ENCODE data around the gene SLC1A4. TPM values are rescaled to one million over a fixed set of nuclear protein-coding genes. Genes with fewer than 3 reads are reported as not detected.

Gene SLC1A4
- total RNA-seq, 4 donors from 2014 or later: 5.9 to 18.7 (median 9.1) TPM

GRCh38 chr2:65050931-65051330 is 61.7 kb downstream of the SLC1A4 start:
- in situ Hi-C loops (cut with MboI; ENCODE audit: low pct_ligation_motif_present in 1 of 4, low pct_unique_long_range_greater_than_20kb in 1 of 4, low sequenced_read_pairs in 3 of 4) (loop anchor here in 3 of 4 donors (25.0 kb wide), 2 partner anchors 136 to 511 kb away; no protein-coding TSS in a partner anchor), intact Hi-C loops (cut with DNase I; ENCODE audit: low total_unique reads) (loop anchor here (10.0 kb wide), 1 partner anchor 56 kb away; no protein-coding TSS in a partner anchor)
- Histone ChIP-seq H3K27me3 (no peaks in the 10 kb centered on the region), H3K4me1 (peaks cover 0 to 17% (median 9%) of the 10 kb centered on the region in 4 donors), H3K36me3 (no peaks in the 10 kb centered on the region), H3K27ac (no peak overlapping the region), H3K9me3 (no peaks in the 10 kb centered on the region), H3K4me3 (no peak overlapping the region)
- WGBS, 2 donors (ENCODE audit: low coverage in 1 of 2): 83 to 94% methylated on average over 2 to 3 of the region's 3 CpGs
- no peak for DNase-seq
- TF ChIP-seq POLR2AphosphoS5 (IDR thresholded peaks at IDR 0.05) (no peak), EP300 (IDR thresholded peaks at IDR 0.05; ENCODE audit: low read depth) (no peak), CTCF (IDR thresholded peaks at IDR 0.05) (no peak), POLR2A (IDR thresholded peaks at IDR 0.05) (no peak)

- peak overlapping the region in 2 of 4 donors; percentile 14 to 56 for H3K27ac ChIP-seq
- in situ Hi-C loops (cut with MboI; ENCODE audit: low pct_ligation_motif_present in 1 of 4, low pct_unique_long_range_greater_than_20kb in 1 of 4, low sequenced_read_pairs in 3 of 4) (loop anchor here in 3 of 4 donors (25.0 kb wide), 2 partner anchors 134 to 509 kb away; no protein-coding TSS in a partner anchor), intact Hi-C loops (cut with DNase I; ENCODE audit: low total_unique reads) (loop anchor here (10.0 kb wide), 1 partner anchor 58 kb away; no protein-coding TSS in a partner anchor)
- H3K4me1 ChIP-seq: peaks cover 6 to 29% (median 23%) of the 10 kb centered on the region in 4 donors
- H3K36me3 ChIP-seq: no peaks in the 10 kb centered on the region
- H3K4me3 ChIP-seq: no peak overlapping the region
- no peaks in the 10 kb centered on the region for H3K9me3 ChIP-seq
- 38% methylated on average over 1 of the region's 1 CpG; no CpG with 5 or more reads in 1 of the 2 donors for WGBS, 2 donors (ENCODE audit: low coverage in 1 of 2)
- no peaks in the 10 kb centered on the region for H3K27me3 ChIP-seq
- TF ChIP-seq EP300 (IDR thresholded peaks at IDR 0.05; ENCODE audit: low read depth) (no peak), POLR2AphosphoS5 (IDR thresholded peaks at IDR 0.05) (no peak), CTCF (IDR thresholded peaks at IDR 0.05) (no peak), POLR2A (IDR thresholded peaks at IDR 0.05) (no peak)
- peak; percentile 54 for DNase-seq
These were observed 64.0 kb downstream of the SLC1A4 start for GRCh38 chr2:65053199-65053598.

- WGBS, 2 donors (ENCODE audit: low coverage in 1 of 2): 58 to 69% methylated on average over 3 to 4 of the region's 4 CpGs
- Histone ChIP-seq H3K36me3 (no peaks in the 10 kb centered on the region), H3K9me3 (no peaks in the 10 kb centered on the region), H3K4me3 (peak overlapping the region in 2 of 4 donors; percentile 81 to 98), H3K27ac (peak overlapping the region in 3 of 4 donors; percentile 94 to 96 (median 96)), H3K27me3 (no peaks in the 10 kb centered on the region), H3K4me1 (peaks cover 6 to 45% (median 35%) of the 10 kb centered on the region in 4 donors)
- DNase-seq: no peak
- intact Hi-C loops (cut with DNase I; ENCODE audit: low total_unique reads): loop anchor here (10.0 kb wide), 1 partner anchor 60 kb away; no protein-coding TSS in a partner anchor
- TF ChIP-seq CTCF (IDR thresholded peaks at IDR 0.05) (no peak), EP300 (IDR thresholded peaks at IDR 0.05; ENCODE audit: low read depth) (no peak), POLR2AphosphoS5 (IDR thresholded peaks at IDR 0.05) (no peak), POLR2A (IDR thresholded peaks at IDR 0.05) (no peak)
- in situ Hi-C loops (cut with MboI; ENCODE audit: low pct_ligation_motif_present in 1 of 4, low pct_unique_long_range_greater_than_20kb in 1 of 4, low sequenced_read_pairs in 3 of 4): loop anchor here in 3 of 4 donors (25.0 kb wide), 2 partner anchors 132 to 507 kb away; no protein-coding TSS in a partner anchor
These were observed 65.7 kb downstream of the SLC1A4 start for GRCh38 chr2:65054749-65055421.

Measured in transverse colon (tissue), 4 donors.